Measurements from ENCODE around the gene CDKL2. TPM values are rescaled to one million over a fixed set of nuclear protein-coding genes. Genes with fewer than 3 reads are reported as not detected.

The CDKL2 gene
- total RNA-seq, 2 donors from 2014 or later = 0.51 to 1.2 TPM

GRCh38 chr4:75530556-75531322, 99.6 kb downstream of the CDKL2 start:
- no peak overlapping the region for H3K27ac ChIP-seq
- DNase-seq (ENCODE audit: low spot score) = no peak
- no peaks in the 10 kb centered on the region for H3K27me3 ChIP-seq
- H3K9me3 ChIP-seq = no peaks in the 10 kb centered on the region
- H3K4me3 ChIP-seq = no peak overlapping the region
- TF ChIP-seq CTCF (IDR thresholded peaks at IDR 0.05) = no peak
- H3K4me1 ChIP-seq = no peaks in the 10 kb centered on the region
- H3K36me3 ChIP-seq = peaks cover 61% of the 10 kb centered on the region

Other genes with a start within 250 kb of the CDKL2 start
- gene RCHY1, start 116.1 kb downstream of the CDKL2 start, total RNA-seq = 10 to 100 TPM; 28.6 to 36.3 TPM
- gene THAP6, start 116.1 kb downstream of the CDKL2 start, total RNA-seq = 10 to 100 TPM; 10.1 to 13.8 TPM
- gene ODAPH, start 74.5 kb downstream of the CDKL2 start, total RNA-seq = not detected
- gene G3BP2, start 42.9 kb upstream of the CDKL2 start, total RNA-seq = 10 to 100 TPM; 59.5 to 65.4 TPM
- 10 to 100 TPM; 76.4 to 87.2 TPM for gene USO1, start 94.0 kb upstream of the CDKL2 start, total RNA-seq

Measured in right atrium auricular region (tissue), 2 donors.